Body of pancreas (tissue), 4 donors: ENCODE results near the gene KRTAP25-1. TPM values are rescaled to one million over a fixed set of nuclear protein-coding genes. Genes with fewer than 3 reads are reported as not detected.

Source experiments
- ATAC-seq: fragments of 150-250 bp; one replicate; pipeline ENCODE4 v1.9.1; 2016
- DNase-seq, 4 donors: peaks; one replicate each; pipeline ENCODE4 v3.0.0-alpha.2; 2019
- H3K27ac ChIP-seq, 4 donors: fragments of 200-600 bp; sonication (generic); 1 replicate in 3 of 4; 2 replicates in 1 of 4; pipeline versions ENCODE4 v1.5.1 to v1.6.1; 2016 to 2019; ENCODE audit warnings: mild to moderate bottlenecking in 1 of 4, mixed read lengths in 1 of 4, moderate library complexity in 1 of 4
- H3K27me3 ChIP-seq, 2 donors: fragments of 200-600 bp; sonication (generic); one replicate each; pipeline ENCODE4 v1.6.0; 2016; ENCODE audit warnings: mild to moderate bottlenecking in 1 of 2
- H3K36me3 ChIP-seq, 2 donors: fragments of 200-600 bp; sonication (generic); replicated peaks in 1 of 2; 2 replicates each; pipeline ENCODE4 v1.5.1; 2016; ENCODE audit warnings: low read depth in 2 of 2; ENCODE audit not compliant: insufficient read depth in 1 of 2
- H3K4me1 ChIP-seq: fragments of 200-600 bp; sonication (generic); one replicate; pipeline ENCODE4 v1.6.0; 2016
- H3K4me3 ChIP-seq, 2 donors: fragments of 200-600 bp; sonication (generic); 1 replicate in 1 of 2; 2 replicates in 1 of 2; pipeline ENCODE4 v1.5.1; 2016 to 2019
- H3K9me3 ChIP-seq, 3 donors: fragments of 200-600 bp; sonication (generic); 1 replicate in 2 of 3; 2 replicates in 1 of 3; pipeline ENCODE4 v1.5.1; 2016
- POLR2A ChIP-seq, 3 donors: fragments of 450-650 bp; IDR thresholded peaks; one replicate each; pipeline ENCODE4 v1.6.1; 2016; ENCODE audit warnings: antibody characterized with exemption in 3 of 3, mild to moderate bottlenecking in 2 of 3
- WGBS, 2 donors: methylation state at CpG; one replicate each; pipeline ENCODE4 v1.1.5; 2017; 5-methylcytosine and 5-hydroxymethylcytosine counted together
- intact Hi-C: fragments of 100-400 bp; cut with DNase I; formaldehyde crosslinking; loops from one replicate; pipeline ENCODE4 v1.15.1; 2023
- total RNA-seq, 2 donors: library from RNA; depleted of rRNA; stranded (reverse); fragments of >200 nt; gene quantifications; one replicate each; pipeline ENCODE4 v1.1.0, GENCODE V29; 2016
- TF ChIP-seq, protein P1 (sequence below), 7 experiments: fragments of 450-650 bp in 4 of 7; fragments of 200-600 bp in 3 of 7; sonication (generic) in 3 of 7; IDR thresholded peaks; one replicate each; pipeline ENCODE4 v1.5.1; 2016 to 2019; ENCODE audit warnings: antibody characterized with exemption in 7 of 7

KRTAP25-1 gene
- total RNA-seq, 2 donors from 2014 or later = not detected

DNA sequence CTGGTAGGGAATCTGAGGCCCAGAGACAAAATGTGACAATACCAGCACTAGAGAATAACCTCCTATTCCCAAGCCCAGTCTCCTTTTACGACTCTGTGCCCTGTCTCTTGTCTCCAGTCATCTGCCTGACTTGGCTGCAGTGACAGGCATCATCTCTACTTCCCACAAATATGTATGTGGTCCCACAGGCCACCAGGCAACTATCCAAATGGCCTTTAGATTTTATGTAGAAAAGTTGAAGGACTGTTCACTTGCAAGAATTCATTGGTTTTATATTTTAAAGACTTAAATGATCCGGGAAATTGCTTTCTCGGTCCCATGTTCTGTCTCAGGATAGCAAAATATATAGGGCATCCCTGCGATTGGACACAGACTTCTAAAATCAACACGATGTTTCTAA lies 18.2 kb downstream of the KRTAP25-1 start:
- Histone ChIP-seq H3K9me3 (no peaks in the 10 kb centered on the region), H3K27me3 (no peaks in the 10 kb centered on the region), H3K27ac (no peak overlapping the region), H3K36me3 (no peaks in the 10 kb centered on the region), H3K4me3 (no peak overlapping the region), H3K4me1 (no peaks in the 10 kb centered on the region)
- TF ChIP-seq, protein P1, sequence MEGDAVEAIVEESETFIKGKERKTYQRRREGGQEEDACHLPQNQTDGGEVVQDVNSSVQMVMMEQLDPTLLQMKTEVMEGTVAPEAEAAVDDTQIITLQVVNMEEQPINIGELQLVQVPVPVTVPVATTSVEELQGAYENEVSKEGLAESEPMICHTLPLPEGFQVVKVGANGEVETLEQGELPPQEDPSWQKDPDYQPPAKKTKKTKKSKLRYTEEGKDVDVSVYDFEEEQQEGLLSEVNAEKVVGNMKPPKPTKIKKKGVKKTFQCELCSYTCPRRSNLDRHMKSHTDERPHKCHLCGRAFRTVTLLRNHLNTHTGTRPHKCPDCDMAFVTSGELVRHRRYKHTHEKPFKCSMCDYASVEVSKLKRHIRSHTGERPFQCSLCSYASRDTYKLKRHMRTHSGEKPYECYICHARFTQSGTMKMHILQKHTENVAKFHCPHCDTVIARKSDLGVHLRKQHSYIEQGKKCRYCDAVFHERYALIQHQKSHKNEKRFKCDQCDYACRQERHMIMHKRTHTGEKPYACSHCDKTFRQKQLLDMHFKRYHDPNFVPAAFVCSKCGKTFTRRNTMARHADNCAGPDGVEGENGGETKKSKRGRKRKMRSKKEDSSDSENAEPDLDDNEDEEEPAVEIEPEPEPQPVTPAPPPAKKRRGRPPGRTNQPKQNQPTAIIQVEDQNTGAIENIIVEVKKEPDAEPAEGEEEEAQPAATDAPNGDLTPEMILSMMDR (IDR thresholded peaks at IDR 0.05) = no peak
- no peak for TF ChIP-seq POLR2A (IDR thresholded peaks at IDR 0.05)
- ATAC-seq (no peak), DNase-seq (no peak)
- intact Hi-C loops = no loop called here
- 67 to 71% methylated on average over 5 of the region's 5 CpGs for WGBS, 2 donors

DNA sequence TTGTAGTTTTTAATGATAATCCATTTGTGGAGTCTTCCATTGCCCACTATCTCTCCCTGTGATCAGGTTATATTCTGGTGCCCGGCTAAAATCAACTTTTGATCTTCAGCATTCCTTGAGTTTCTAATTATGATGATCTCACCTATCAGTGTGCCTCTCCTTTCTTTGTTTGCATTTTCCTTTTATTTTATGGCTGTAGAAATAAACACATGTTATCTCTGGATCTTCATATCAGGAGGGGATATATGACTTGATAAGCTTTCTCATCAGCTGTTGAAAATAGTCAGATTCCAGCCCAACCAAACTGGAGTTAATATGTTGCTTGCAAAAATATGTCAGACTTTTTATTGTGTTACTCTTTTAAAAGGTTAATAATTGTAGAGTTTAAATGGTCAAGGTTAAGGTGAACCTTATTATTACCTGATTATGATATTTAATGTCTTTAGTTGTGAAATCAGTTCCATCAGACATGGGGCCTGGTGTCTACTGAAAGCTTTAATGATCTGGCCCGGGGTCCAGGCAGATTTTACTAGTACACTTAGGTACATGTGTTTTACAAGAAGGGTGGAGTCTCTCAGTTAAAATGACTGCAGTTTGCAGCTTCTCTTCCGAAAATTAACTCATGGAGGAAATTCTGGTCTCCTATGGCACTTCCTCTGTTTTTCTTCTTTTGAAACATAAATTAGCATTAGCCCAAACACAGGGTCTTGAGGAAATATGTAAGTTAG lies 19.3 kb downstream of the KRTAP25-1 start:
- 65 to 66% methylated on average over 3 of the region's 3 CpGs for WGBS, 2 donors
- Histone ChIP-seq H3K4me3 (no peak overlapping the region), H3K27me3 (no peaks in the 10 kb centered on the region), H3K27ac (no peak overlapping the region), H3K36me3 (no peaks in the 10 kb centered on the region), H3K9me3 (no peaks in the 10 kb centered on the region), H3K4me1 (no peaks in the 10 kb centered on the region)
- ATAC-seq = no peak
- no peak for DNase-seq
- intact Hi-C loops = no loop called here
- TF ChIP-seq, protein P1 (IDR thresholded peaks at IDR 0.05) = no peak
- TF ChIP-seq POLR2A (IDR thresholded peaks at IDR 0.05) = no peak

DNA sequence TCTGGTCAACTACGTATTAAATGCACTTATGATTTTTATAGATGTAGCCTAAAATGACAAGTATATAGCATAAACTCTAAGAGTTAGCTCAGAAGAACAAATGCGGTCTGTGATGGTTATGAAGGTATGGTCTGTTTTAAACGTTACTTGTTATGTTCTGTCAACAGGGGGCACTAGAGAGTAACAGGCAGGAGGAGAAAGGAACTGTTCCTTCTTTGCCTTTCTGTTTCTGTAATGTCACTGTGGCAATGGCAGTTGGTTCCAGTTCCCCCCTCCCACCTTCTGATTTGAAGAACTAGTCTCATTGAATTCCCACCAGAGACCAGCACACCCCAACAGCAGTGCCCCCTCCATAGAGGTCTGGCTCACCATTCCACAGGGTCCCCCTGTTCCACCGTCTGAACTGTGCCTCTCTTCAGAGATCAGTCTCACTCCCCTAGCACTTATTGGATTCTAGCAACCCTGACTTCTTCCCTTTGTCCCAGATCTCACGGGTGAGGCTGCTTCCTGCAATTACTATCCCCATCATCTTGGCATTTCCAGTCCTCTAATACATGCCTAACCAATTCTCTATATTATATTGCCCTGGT lies 20.6 kb downstream of the KRTAP25-1 start:
- intact Hi-C loops = no loop called here
- no peaks in the 10 kb centered on the region for H3K9me3 ChIP-seq
- no peak overlapping the region for H3K4me3 ChIP-seq
- H3K27ac ChIP-seq = no peak overlapping the region
- no peak for ATAC-seq
- 60 to 66% methylated on average over 5 of the region's 5 CpGs for WGBS, 2 donors
- H3K36me3 ChIP-seq = no peaks in the 10 kb centered on the region
- no peak for DNase-seq
- H3K27me3 ChIP-seq = no peaks in the 10 kb centered on the region
- no peak for TF ChIP-seq POLR2A (IDR thresholded peaks at IDR 0.05)
- TF ChIP-seq, protein P1 (IDR thresholded peaks at IDR 0.05) = peak in 3 of 7 experiments; percentile 8 to 19 (median 13)
- no peaks in the 10 kb centered on the region for H3K4me1 ChIP-seq

DNA sequence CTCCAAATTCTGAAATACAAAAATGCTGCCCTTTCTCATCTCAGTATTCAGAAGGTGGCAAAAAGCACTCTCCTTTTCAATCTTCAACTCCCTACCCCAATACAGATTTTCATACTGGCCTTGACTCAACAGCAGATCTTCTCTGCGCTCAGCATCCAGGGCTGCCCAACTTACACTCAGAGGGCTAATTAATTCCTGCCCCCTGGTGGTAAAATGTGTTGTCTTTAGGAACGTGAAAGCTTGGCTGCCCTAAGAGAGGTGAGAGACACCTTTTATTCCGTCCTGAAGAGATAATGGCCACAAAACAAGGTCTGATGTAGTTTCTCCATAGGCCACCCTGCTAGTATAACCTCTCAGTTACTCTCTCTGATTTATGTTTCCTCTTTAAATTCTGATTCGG lies 31.5 kb downstream of the KRTAP25-1 start:
- 67% methylated on average over 4 of the region's 4 CpGs for WGBS, 2 donors
- DNase-seq = no peak
- intact Hi-C loops = no loop called here
- H3K27ac ChIP-seq = no peak overlapping the region
- H3K36me3 ChIP-seq = no peaks in the 10 kb centered on the region
- no peaks in the 10 kb centered on the region for H3K4me1 ChIP-seq
- TF ChIP-seq, protein P1 (IDR thresholded peaks at IDR 0.05) = peak in 2 of 7 experiments; percentile 10 to 11
- TF ChIP-seq POLR2A (IDR thresholded peaks at IDR 0.05) = no peak
- H3K27me3 ChIP-seq = no peaks in the 10 kb centered on the region
- no peak overlapping the region for H3K4me3 ChIP-seq
- no peak for ATAC-seq
- H3K9me3 ChIP-seq = no peaks in the 10 kb centered on the region

DNA sequence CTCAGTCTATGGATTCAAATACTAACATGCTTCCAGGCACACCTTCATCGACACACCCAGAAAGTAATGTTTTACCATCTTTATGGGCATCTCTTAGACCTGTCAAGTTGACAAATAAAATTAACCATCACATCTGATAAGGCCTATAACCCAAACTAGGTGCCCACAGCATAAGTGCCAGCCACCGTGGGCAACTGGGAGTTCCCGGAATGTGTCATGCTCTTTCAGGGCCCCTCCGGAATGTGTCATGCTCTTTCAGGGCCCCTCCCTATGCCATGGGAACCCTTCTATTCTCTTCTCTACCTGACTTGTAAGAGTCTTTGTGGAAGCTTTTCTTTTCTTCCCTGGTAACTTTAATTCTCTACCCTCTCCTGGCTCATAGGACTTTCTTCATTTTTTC lies 33.2 kb downstream of the KRTAP25-1 start:
- ATAC-seq = no peak
- no peaks in the 10 kb centered on the region for H3K36me3 ChIP-seq
- 71 to 81% methylated on average over 4 of the region's 4 CpGs for WGBS, 2 donors
- no peaks in the 10 kb centered on the region for H3K27me3 ChIP-seq
- no peak overlapping the region for H3K27ac ChIP-seq
- no peak for TF ChIP-seq POLR2A (IDR thresholded peaks at IDR 0.05)
- TF ChIP-seq, protein P1 (IDR thresholded peaks at IDR 0.05) = no peak
- intact Hi-C loops = no loop called here
- H3K9me3 ChIP-seq = no peaks in the 10 kb centered on the region
- H3K4me1 ChIP-seq = no peaks in the 10 kb centered on the region
- no peak for DNase-seq
- H3K4me3 ChIP-seq = no peak overlapping the region
